ENCODE results near the gene KRTAP1-4.
"Not testable (repeated sequence)": the region's sequence is repeated elsewhere in the genome, so short reads cannot be mapped to it uniquely, and the experiment has no call there.

- not testable (repeated sequence) for TF ChIP-seq CTCF (IDR thresholded peaks at IDR 0.05; ENCODE audit: low read length); EZH2 (IDR thresholded peaks at IDR 0.05; ENCODE audit: borderline replicate concordance, low read length)
Measured at GRCh38 chr17:41040783-41041571, 11.0 kb upstream of the KRTAP1-4 start, which contains the start of gene KRTAP1-1.
